RCC 7860 (cell line): Measurements from ENCODE around the gene RNF44.

ENCODE experiments used
- DNase-seq: peaks from one replicate; pipeline ENCODE4 v3.0.0-alpha.2; 2015; ENCODE audit warnings: low spot score
- FAIRE-seq: peaks from 2 replicates; lab custom pipeline; 2012; peaks lifted over from hg19 to GRCh38; lab: Jason Lieb, UNC

RNF44 gene

DNA sequence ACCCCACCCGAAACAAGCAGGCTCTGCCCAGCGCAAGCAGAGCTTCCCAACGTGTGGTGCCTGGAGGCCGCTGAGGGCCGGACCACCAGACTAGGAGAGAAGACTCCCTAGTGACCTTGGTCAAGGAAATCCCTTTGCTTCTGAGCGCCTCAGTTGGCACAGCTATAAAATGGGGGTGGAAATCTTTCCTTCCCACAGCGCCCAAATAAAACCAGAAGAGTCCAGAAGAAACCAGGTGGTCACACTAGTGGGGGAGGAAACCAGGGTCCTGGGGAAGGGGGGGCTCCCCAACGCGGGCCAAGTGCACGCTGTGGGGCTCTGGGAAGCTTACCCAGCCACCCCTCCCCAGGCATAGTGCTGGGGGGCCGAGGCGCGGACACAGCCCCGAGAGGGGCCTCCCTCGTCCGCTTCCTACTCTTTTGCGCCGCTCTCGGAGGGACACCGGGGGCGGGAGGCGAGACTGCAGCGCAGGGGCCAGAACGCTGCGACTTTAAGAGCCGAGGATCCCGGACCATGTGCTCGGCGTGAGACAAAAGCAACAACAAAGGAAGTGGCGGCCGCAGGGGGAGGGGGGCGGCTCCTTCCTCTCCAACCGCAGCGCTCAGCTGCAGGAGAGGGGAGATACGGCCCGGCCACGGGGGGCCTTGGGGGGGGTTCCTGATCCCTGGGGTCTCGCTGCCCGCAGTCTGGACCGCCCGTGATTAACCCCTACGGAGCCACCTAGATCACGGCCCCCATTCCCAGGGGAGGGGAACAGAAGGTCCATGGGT is 885 bp downstream of the RNF44 start:
- DNase-seq (peak; percentile 61), FAIRE-seq (no peak)

DNA sequence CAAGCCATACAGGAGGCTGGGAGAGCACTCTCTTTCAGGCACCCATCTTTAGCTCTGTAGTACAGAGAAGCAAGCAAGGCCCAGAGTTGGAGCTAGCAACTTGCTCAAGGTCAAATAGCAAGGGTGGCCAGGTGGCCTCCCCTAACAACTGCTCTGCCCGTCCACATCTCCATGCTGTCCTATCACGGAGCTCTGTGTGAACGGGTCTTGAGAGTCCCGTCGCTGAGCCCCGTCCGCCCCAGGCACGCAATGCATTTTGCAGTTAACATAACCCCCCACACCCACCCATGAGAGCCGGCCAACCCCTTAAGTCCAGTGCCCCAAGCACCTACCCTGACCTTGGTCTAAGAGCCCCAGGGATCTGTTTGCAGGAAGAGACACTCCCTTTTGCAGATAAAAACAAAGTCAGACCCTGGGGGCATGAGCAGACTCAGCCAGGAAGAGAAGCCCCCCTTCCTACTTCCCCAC is 1.5 kb downstream of the RNF44 start:
- DNase-seq (no peak), FAIRE-seq (no peak)

DNA sequence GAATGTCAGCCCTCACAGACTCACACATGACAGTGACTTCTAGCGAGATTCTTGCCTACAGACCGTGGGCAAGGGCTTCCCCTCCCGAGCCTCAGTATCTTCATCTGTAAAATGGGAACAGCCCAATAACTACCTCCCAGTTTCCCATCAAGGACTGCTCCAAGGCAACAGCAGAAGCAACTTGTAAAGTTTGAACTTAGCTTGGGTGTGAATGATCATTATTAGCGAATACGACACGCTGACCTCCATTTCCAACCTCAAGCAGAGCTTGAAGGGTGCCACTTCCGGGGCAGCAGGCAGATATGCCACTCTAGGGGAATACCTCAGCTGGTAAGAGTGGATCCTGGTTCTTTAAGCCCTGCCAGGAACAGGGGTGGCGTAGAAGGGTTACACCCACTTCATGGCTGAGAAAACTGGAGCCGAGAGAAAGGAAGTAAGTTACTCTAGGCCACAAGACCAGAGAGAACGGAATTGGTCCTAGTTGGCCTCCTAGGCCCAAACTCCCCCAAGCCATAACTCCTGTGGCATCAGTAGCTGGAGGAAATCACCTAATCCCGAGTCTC is 2.0 kb downstream of the RNF44 start:
- FAIRE-seq = no peak
- peak; percentile 18 for DNase-seq

DNA sequence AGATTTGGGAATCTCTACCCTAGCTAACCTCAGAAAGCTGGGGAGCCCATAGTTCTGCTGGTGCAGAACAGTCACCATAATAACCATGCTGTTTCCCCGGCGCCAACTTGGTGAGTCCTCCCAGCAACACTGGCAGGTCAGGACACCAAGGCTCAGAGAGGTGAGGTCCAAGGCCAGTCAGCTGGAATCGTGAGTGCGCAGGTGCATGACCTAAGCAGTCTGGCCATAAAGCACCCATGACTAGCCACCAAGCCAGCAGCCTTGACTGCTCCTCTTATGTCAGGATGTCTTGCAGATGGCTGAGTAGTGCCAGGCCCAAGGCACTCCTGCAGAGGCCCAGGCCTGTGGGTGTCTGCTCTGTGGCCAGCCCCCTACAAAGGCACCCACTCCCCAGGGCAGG is 2.6 kb downstream of the RNF44 start:
- FAIRE-seq (no peak), DNase-seq (peak; percentile 14)

DNA sequence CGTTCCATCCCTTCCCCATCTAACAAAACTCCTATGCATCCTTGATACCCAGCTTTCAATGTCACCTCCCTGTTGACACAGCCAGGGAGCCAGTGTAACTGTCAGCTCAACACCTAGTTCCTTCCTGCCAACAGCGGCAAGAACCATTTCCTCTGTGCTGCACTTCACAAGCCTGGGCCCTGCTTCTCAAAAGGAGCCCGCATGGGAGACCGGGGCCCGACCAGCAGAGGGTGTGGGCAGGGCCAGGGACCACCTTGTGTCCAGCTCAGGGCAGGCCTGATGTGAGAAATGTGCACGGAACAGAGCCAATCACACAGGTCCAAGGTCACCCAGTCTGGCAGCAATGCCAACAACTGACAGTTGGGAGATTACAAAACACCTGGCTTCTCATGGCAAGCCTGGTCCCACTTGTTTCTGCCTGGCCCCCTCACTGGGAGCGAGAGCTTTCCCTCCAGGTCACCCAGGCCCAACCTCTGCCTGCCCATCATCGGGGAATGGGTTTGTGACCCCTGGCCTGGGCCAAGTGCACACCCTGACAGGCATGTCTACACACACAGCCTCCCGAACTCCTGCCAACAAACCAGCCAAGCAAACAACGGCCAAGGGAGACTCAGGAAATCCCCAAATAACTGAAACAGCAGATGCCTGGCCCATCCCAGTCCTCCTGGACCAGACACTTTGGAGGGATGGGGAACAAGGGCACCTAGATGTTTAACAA is 3.1 kb downstream of the RNF44 start:
- no peak for DNase-seq
- FAIRE-seq = no peak

DNA sequence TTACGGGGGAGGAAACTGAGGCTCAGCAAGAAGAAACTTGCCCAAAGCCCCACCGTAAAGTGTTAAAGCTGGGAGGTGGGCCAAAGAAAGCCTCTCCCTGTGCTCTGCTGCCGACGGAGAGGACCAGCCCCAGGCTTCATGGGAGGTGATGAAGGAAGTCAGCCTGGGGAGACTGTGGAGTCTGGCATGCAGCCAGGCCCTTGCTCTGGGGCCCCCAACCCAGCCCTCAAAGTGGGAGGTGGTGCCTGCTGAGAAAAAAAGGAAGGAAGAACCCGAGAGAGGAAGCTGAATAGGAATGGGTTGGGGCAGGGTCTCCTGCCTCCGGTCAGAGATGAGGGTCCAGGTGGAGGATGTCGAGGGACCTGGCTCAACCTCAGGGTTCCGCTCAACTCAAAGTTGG is 3.8 kb downstream of the RNF44 start:
- DNase-seq = no peak
- FAIRE-seq = no peak

DNA sequence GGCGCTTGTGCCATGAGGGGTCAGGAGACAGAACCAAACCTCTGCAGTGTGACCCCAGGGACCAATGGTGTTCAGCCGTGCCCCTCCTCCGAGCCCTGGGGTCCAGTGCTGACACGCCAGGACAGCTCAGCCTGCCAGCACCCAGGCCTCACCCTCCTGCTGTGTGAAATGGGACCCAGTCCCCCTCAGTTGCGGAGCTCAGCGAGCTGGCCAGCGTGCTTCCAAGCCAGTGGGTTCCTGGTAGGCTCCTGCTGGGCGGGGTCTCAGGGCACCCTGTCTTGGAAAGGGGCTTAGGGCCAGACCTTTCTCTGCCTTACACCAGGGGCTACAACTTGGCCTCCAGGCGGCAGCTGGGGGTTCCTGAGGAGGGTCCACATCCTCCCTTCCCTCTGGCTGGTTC is 4.4 kb downstream of the RNF44 start:
- FAIRE-seq = no peak

DNA sequence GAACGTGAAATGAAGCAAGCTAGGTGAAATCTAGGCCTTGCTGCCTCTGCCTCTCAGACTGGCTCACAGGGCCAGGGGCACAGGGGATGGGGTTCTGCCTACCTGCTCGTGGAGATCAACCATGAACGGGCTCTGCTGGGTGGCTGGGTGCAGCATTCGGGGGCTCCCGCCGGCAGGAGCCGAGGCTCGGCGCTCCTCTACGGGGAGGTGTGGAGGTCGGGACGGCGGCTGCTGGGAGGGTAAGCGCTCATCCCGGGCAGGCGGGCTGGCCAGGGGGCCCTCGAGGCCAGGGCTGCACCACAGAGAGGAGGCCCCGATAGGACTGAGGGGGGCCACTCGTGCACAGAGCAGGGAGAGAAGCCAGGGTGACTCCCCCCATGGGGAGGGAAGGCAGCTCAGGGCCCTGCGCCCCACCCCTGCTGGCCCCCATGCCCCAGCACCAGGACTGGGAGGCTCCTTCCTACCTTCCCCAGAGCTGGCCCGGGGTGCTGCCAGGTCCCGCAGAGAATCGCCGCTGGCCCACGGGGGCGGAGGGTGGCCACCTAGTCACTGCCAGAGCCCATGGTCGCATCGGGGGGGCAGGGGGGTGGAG is 5.2 kb downstream of the RNF44 start:
- FAIRE-seq (no peak), DNase-seq (no peak)

More for the DNA sequence above, 4.4 kb downstream of the RNF44 start:
- no peak for DNase-seq

DNA sequence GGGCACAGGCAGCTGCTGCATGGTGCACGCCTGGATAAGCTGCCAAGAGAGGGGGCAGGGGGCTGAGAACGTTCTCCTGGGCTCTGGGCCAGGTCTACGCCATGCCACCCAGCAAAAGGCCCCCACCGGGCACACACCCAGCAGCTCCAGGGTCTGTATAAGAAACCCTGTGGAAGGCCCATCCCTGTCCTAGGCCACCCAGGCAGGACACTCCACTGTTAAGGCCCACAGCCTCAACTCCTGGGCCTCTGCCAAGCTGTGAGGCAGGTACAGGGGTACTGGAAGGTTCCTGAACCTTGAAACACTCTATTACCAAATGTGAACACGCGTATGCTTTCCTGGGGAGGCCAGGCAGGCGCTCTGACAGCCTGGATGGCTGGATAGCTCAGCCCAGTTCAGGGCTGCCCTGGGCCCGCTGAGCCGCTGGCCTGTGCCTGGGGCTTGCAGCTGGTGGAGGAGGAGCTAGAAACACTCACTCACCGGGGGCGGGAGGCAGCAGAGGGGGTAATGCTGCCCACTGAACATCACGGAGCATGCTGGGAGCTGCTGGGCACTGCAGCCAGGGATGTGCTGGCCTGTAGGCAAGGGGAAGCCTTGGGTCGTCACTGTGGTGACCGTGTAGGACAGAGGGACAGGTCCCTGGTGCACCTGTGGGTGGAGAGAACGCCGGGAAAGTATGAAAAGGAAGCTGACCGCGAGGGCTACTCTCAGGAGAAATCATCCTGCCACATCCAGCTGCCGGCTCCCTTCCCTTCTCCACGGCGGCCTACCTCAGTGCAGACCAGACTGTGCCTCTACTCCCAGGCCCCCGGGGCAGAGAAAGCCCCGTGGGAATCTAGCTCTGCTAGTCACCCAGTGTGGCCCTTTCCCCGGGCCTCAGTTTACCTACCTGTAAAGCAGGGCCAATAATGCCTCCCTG is 6.0 kb downstream of the RNF44 start:
- DNase-seq = no peak

DNA sequence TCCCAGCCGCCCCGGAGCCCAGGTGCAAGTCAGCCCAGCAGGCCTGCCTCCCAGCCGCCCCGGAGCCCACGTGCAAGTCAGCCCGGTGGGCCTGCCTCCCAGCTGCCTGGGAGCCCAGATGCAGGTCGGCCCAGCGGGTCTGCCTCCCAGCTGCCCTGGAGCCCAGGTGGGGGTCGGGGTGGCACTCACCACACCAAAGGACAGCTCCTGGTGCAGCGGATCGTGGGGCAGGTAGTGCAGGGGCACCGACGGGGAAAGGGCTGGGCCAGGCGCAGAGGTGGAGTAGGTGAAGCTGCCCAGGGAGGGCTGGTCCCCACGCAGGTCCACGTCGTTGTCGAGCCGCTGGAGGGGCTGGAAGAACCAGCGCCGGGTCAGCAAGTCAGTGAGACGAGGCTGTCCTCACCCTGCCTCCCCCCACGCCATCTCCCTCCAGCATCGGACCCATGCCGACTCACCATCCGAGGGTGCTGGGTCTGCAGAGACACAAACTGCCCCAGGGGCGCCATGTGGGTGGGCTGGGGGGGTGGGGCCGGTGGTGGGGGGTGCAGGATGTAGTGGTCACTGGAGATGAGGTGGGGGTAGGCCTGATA is 6.7 kb downstream of the RNF44 start:
- FAIRE-seq (no peak), DNase-seq (no peak)

More for the DNA sequence above, 6.0 kb downstream of the RNF44 start:
- FAIRE-seq = no peak

DNA sequence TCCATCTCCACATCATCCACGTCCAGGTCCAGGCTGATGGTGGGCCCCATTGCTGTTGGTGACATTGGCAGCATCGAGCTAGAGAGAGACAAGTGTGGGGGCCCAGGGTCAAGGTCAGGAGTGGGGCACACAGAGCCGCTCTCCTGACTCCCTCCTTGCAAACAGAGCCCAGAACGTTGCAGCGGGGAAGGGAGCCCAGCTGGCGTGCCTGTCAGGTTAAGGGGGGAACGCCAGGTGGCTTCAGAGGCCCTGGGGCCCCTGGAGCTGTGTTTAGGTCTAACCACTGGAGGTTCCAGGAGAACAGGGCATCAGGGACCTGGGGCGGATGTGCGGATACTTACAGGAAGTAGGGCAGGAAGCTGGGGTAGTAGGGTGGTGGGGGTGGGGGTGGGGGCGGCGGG is 7.5 kb downstream of the RNF44 start:
- DNase-seq = no peak
- no peak for FAIRE-seq

DNA sequence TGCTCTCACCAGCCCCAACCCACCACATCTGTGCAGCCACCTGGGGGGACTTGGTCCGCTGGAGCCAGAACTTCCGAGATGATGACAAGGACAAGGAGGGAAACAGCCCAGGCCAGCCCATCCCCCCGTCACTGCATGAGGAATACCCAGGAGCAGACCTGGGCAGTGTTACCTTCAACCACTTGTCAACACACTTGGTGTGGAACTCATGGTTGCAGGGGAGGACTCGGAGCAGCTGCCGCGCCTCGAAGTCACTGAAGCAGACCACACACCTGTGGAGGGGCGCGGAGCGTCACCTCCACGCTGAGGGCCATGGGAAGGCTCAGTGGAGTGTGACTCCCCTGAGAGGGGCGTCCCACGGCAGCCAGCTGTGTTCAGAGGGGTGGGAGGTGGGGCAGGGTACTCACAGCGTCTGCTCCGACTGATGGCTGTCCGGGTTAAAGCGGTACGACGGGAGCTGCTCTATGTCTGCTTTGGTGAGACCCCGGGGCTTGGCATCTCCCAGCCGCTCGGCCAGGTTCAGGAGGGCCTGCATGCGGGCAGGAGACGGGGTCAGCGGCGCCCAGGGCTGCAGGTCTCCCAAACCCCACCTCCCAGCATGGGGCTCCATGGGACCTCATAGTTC is 8.0 kb downstream of the RNF44 start:
- DNase-seq = no peak
- no peak for FAIRE-seq

DNA sequence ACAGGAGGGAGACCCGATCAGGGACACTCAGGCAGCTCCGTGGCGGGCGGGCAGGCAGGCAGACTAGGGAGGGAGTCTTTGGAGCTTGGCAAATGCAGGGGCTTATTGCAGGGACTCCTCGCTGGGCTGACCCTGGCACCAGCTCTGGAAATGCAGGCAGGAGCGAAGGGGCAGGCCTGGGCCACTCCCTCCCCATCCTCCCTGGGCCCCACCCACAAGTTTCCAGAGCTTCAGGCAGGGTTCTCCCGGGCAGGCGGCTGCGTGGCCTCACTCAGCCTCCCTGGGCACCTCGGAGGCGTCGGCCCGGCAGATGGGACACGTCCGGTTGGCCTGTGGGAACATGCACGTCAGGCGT is 8.5 kb downstream of the RNF44 start:
- FAIRE-seq (no peak), DNase-seq (no peak)

DNA sequence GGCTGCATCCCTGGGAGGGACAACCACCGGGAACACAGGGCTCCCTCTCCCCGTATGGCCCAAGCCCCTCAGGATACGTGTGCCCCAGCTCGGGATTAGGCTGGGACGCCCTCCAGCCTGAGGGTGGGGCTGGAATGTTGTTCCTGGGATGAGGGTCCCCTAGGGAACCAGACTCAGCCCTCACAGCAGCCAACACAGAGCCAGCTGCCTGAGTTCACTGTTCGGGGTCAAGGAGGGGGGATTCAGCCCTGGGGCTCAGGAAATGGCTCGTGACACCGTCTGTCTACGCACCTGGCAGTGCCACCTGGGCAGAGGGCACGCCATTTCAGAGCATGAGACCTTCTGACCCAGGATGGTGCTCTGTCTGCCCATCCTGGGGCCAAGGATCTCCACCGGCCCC is 8.9 kb downstream of the RNF44 start:
- DNase-seq (no peak), FAIRE-seq (no peak)

DNA sequence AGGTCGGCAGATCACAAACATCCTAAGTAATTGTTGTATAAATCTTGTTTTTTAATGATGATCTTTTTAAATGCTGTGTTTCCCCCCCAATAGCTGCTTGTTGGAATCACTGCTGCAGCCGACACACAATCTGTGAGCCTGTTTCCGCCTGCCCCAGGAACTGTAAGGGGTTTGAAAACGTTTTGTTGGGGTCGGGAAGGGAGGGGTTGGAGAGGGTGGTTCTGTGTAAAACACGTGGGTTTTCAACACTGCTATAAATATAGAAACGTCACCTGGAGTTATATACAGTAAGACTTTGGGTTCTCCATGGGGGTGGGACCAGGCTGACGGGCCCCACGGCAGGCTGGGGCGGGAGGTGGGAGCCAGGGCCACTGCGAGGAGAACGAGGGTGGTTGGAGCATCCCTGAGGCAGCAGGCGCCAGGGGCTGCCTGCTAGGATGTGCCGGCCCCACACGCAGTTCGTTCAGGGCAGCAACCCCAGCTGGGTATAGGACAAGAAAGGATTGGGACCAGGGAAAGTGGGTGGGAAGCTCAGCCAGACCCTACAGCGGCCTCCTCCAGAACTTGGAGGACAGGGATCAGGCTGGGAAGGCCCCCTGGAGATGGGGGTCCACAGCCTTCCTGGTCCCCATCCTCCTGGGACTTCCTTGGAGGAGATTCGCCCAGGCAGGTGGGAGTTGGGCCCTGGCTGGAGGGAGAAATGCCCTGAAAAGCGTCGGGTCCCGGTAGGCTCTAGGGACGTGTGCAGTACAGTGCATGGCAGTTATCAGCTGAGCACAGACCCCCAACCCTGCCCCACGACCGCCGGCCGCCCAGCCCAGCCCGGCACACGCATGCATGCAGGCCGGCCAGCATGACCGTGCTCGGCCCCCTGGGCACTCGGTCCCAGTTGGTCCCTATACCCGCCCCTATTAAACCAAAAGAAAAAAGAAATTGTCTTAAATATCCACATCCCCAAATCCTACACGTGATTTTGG is 9.7 kb downstream of the RNF44 start:
- FAIRE-seq (no peak), DNase-seq (no peak)

DNA sequence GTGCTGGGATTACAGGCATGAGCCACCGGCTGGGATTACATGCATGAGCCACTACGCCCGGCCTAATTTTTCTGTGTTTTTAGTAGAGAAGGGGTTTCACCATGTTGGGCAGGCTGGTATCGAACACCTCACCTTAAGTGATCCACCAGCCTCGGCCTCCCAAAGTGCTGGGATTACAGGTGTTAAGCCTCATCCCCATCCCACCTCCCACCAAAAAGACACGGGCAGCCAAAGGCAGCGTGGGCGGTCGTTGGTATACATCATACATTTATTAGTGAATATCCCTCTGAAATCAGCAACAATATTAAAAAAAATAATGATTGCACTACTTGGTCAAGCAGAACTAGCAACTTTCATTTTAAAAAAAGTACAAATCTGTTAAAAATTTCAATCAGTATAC is 10.7 kb downstream of the RNF44 start:
- no peak for DNase-seq
- no peak for FAIRE-seq

DNA sequence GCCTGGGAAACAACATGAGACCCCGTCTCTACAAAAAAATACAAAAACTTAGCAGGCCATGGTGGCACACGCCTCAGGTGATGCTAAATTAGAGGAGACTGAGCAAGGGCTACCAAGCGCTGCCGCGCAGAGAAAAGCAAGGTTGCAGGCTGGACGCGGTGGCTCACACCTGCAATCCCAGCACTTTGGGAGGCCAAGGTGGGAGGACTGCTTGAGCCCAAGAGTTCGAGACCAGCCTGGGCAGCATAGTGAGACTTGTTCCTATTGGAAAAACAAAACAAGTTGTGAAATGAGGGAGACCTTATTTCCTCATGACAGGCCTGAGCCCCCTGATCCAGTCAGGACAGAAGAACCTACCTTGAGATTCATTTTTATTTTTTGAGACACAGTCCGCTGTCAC is 11.5 kb downstream of the RNF44 start:
- DNase-seq = no peak
- FAIRE-seq = no peak

DNA sequence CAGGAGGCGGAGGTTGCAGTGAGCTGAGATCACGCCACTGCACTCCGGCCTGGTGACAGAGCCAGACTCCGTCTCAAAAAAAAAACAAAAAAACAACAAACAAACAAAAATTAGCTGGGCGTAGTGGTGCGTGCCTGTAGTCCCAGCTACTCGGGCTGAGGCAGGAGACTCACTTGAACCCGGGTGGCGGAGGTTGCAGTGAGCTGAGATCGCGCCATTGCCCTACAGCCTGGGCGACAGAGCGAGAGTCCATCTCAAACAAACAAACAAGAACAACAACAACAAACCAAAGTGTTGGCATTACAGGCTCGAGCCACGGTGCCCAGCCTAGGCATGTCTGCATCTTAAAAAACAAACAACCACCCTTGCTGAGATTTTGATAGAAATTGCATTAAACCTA is 12.2 kb downstream of the RNF44 start:
- DNase-seq (no peak), FAIRE-seq (no peak)

DNA sequence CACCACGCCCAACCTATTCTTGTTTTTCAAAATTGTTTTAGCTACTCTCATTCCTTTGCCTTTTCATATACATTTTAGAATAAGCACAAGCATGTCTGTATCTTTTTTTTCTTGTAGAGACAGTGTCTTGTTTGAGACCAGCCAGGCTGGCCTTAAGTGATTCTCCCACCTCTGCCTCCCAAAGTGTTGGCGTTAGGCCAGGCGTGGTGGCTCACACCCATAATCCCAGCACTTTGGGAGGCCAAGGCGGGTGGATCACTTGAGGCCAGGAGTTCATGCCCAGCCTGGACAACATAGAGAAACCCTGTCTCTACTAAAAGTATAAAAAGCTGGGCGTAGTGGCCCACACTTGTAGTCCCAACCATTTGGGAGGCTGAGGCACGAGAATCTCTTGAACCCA is 13.1 kb downstream of the RNF44 start:
- DNase-seq (no peak), FAIRE-seq (no peak)
